HepG2 (cell line): ENCODE measurements around the gene PPP3R1. TPM values are rescaled to one million over a fixed set of nuclear protein-coding genes. Genes with fewer than 3 reads are reported as not detected.

ENCODE experiments used
- ATAC-seq: fragments of 200-7000 bp; cut with Tn5 transposase; 3 replicates; pipeline ENCODE4 v1.9.1; 2020; ENCODE audit warnings: mild to moderate bottlenecking, moderate library complexity
- BruUV-seq: library from RNA; stranded (reverse); fragments of 400-500 nt; replicated peaks from 2 replicates; lab custom pipeline; 2021; lab: Mats Ljungman, UMichigan
- CTCF ChIA-PET: fragments of 300-600 bp; formaldehyde crosslinking; extraction: SDS; loops from one replicate; lab custom pipeline; 2021; ENCODE audit warnings: low total read pairs, inconsistent platforms, low intra/inter-chr PET ratio; lab: Yijun Ruan, JAX
- POLR2A ChIA-PET: fragments of 350-600 bp; sonication (Branson Sonifier 250); formaldehyde crosslinking; loops from one replicate; lab custom pipeline; 2020; ENCODE audit warnings: antibody characterized with exemption, inconsistent platforms; lab: Yijun Ruan, JAX
- DNase-seq: peaks from one replicate; pipeline ENCODE4 v3.0.0-alpha.2; 2015; ENCODE audit warnings: low spot score
- FAIRE-seq: peaks from 3 replicates; lab custom pipeline; 2011; peaks lifted over from hg19 to GRCh38; lab: Jason Lieb, UNC
- H2AFZ ChIP-seq: one replicate; pipeline ENCODE4 v1.6.1; 2011; ENCODE audit warnings: low read length, inconsistent platforms
- H3K27ac ChIP-seq: fragments of 300-600 bp; 3 replicates; pipeline ENCODE4 v1.8.0; 2011; ENCODE audit warnings: mixed run types, mild to moderate bottlenecking, mixed read lengths, low read length, inconsistent platforms; ENCODE audit not compliant: insufficient read depth; ENCODE audit errors: extremely low read length
- H3K27me3 ChIP-seq, 2 experiments: fragments of 200-600 bp in 1 of 2; 2 replicates in 1 of 2; 3 replicates in 1 of 2; pipeline versions ENCODE4 v1.6.0 to v1.8.0; 2011; ENCODE audit warnings: low read length in 2 of 2, mild to moderate bottlenecking in 2 of 2, moderate library complexity in 2 of 2, inconsistent platforms in 1 of 2; ENCODE audit not compliant: insufficient read depth in 2 of 2, control insufficient read depth in 1 of 2
- H3K36me3 ChIP-seq, 2 experiments: fragments of 200-600 bp in 1 of 2; replicated peaks in 1 of 2; 2 replicates in 1 of 2; 3 replicates in 1 of 2; pipeline versions ENCODE4 v1.5.1 to v1.8.0; 2011; ENCODE audit warnings: low read length in 2 of 2, inconsistent platforms in 1 of 2; ENCODE audit not compliant: insufficient read depth in 2 of 2, control insufficient read depth in 1 of 2
- H3K4me1 ChIP-seq: 2 replicates; pipeline ENCODE4 v1.5.1; 2012; ENCODE audit warnings: low read length, inconsistent platforms; ENCODE audit not compliant: insufficient read depth
- H3K4me2 ChIP-seq: 2 replicates; pipeline ENCODE4 v1.6.0; 2011; ENCODE audit warnings: low read depth, low read length, inconsistent platforms
- H3K4me3 ChIP-seq, 3 experiments: fragments of 200-600 bp in 1 of 3; sonication (generic), shearing (Covaris generic) in 1 of 3; replicated peaks in 1 of 3; 2 replicates each; pipeline ENCODE4 v1.5.1; 2011 to 2016; ENCODE audit warnings: low read length in 3 of 3, inconsistent platforms in 2 of 3, low read depth in 2 of 3, mild to moderate bottlenecking in 2 of 3, control low read depth in 1 of 3, mixed read lengths in 1 of 3; ENCODE audit not compliant: insufficient read depth in 1 of 3
- H3K79me2 ChIP-seq: one replicate; pipeline ENCODE4 v1.6.1; 2011; ENCODE audit warnings: low read length, inconsistent platforms; ENCODE audit not compliant: insufficient read depth
- H3K9ac ChIP-seq: 2 replicates; pipeline ENCODE4 v1.6.0; 2011; ENCODE audit warnings: mild to moderate bottlenecking, low read depth, low read length, inconsistent platforms; ENCODE audit not compliant: insufficient read depth
- H3K9me3 ChIP-seq: 2 replicates; pipeline ENCODE4 v1.5.1; 2012; ENCODE audit warnings: mild to moderate bottlenecking, low read length
- H4K20me1 ChIP-seq: 2 replicates; pipeline ENCODE4 v1.6.0; 2011; ENCODE audit warnings: inconsistent platforms, mild to moderate bottlenecking, low read length, moderate library complexity; ENCODE audit not compliant: insufficient read depth
- ARID3A ChIP-seq: IDR thresholded peaks from 2 replicates; pipeline ENCODE4 v1.6.1; 2012; ENCODE audit warnings: low read depth, low read length, improper control_type of control experiment
- ATF7-NPFF ChIP-seq: sonication (generic); formaldehyde crosslinking; IDR thresholded peaks from 2 replicates; pipeline ENCODE4 v1.8.1; 2023; ENCODE audit warnings: mild to moderate bottlenecking, low read depth, missing genetic modification reagents, moderate library complexity
- HNRNPL ChIP-seq: fragments of 200-400 bp; formaldehyde crosslinking; IDR thresholded peaks from 2 replicates; pipeline ENCODE4 v1.6.1; 2017; ENCODE audit warnings: mild to moderate bottlenecking, low read depth, low read length
- KIAA2018 ChIP-seq: sonication (generic); formaldehyde crosslinking; IDR thresholded peaks from 2 replicates; pipeline ENCODE4 v1.5.0; 2020; ENCODE audit warnings: mild to moderate bottlenecking, missing genetic modification reagents, borderline replicate concordance
- MYC ChIP-seq: sonication (generic); formaldehyde crosslinking; IDR thresholded peaks from 2 replicates; pipeline ENCODE4 v1.9.0; 2021; ENCODE audit warnings: missing genetic modification reagents, borderline replicate concordance
- PITX1 ChIP-seq: sonication (generic); formaldehyde crosslinking; IDR thresholded peaks from 2 replicates; pipeline ENCODE4 v1.5.1; 2020; ENCODE audit warnings: mild to moderate bottlenecking, missing genetic modification reagents
- REL ChIP-seq: sonication (generic); formaldehyde crosslinking; conservative IDR thresholded peaks from 2 replicates; pipeline ENCODE4 v1.8.0; 2022; ENCODE audit warnings: mild to moderate bottlenecking, missing genetic modification reagents, moderate library complexity
- SPEN ChIP-seq: sonication (generic); formaldehyde crosslinking; IDR thresholded peaks from 2 replicates; pipeline ENCODE4 v1.5.1; 2020; ENCODE audit warnings: low read depth, mild to moderate bottlenecking, missing genetic modification reagents
- THAP7 ChIP-seq: sonication (generic); formaldehyde crosslinking; IDR thresholded peaks from 2 replicates; pipeline ENCODE4 v1.8.1; 2023; ENCODE audit warnings: mild to moderate bottlenecking, missing genetic modification reagents
- U2AF1 ChIP-seq: fragments of 200-400 bp; formaldehyde crosslinking; optimal IDR thresholded peaks from 2 replicates; pipeline ENCODE3; 2017; ENCODE audit warnings: mild to moderate bottlenecking, low read depth, low read length
- ZIK1 ChIP-seq: sonication (generic); formaldehyde crosslinking; IDR thresholded peaks from 2 replicates; pipeline ENCODE4 v1.5.0; 2020; ENCODE audit warnings: mild to moderate bottlenecking, low read depth, missing genetic modification reagents, borderline replicate concordance
- ZNF383 ChIP-seq: sonication (generic); formaldehyde crosslinking; IDR thresholded peaks from 2 replicates; pipeline ENCODE4 v1.4.0; 2020; ENCODE audit warnings: missing genetic modification reagents, mild to moderate bottlenecking, borderline replicate concordance
- ZNF780A ChIP-seq: sonication (generic); formaldehyde crosslinking; IDR thresholded peaks from 2 replicates; pipeline ENCODE4 v1.8.0; 2022; ENCODE audit warnings: mild to moderate bottlenecking, missing genetic modification reagents, moderate library complexity
- WGBS: methylation state at CpG from one replicate; pipeline ENCODE4 v1.1.6; 2017; ENCODE audit warnings: low lambda C conversion rate; 5-methylcytosine and 5-hydroxymethylcytosine counted together
- in situ Hi-C: cut with HindIII; loops from 2 replicates; pipeline ENCODE4 v1.10.0; 2017; ENCODE audit warnings: low pct_unique_long_range_greater_than_20kb; ENCODE audit not compliant: extremely low pct_ligation_motif_present
- intact Hi-C: fragments of 100-400 bp; cut with micrococcal nuclease; formaldehyde crosslinking; loops from one replicate; pipeline ENCODE4 v1.10.0; 2022; ENCODE audit not compliant: unreplicated experiment
- polyA plus RNA-seq, 8 experiments: library from polyadenylated mRNA; depleted of rRNA in 3 of 8; stranded (reverse) in 7 of 8; unstranded in 1 of 8; fragments of >200 nt; fragmentation: Illumina TruSeq in 4 of 8; extraction: Trizol in 4 of 8; gene quantifications; 2 replicates each; pipeline versions ENCODE4 v1.2.1 to v1.2.3, GENCODE V29; 2011 to 2016; ENCODE audit warnings: low read depth in 4 of 8, missing spikeins in 1 of 8, mixed read lengths in 1 of 8; ENCODE audit not compliant: insufficient read depth in 1 of 8
- total RNA-seq, 5 experiments: library from RNA; depleted of rRNA; stranded (reverse); fragments of >200 nt; fragmentation: Illumina TruSeq; extraction: Trizol; gene quantifications; 2 replicates each; pipeline ENCODE4 v1.2.3, GENCODE V29; 2016; ENCODE audit warnings: low read depth in 1 of 5

PPP3R1 gene
- total and polyA plus RNA-seq, 2 of the 13 experiments (the other 11 are each of a cell fraction or from before 2014, with no cell fraction given): 11.6 to 25.7 TPM

- Histone ChIP-seq H3K9me3 (no peaks in the 10 kb centered on the region), H3K4me1 (peaks cover 34% of the 10 kb centered on the region), H4K20me1 (peaks cover 33% of the 10 kb centered on the region), H3K27me3 (no peaks in the 10 kb centered on the region), H3K4me2 (peak overlapping the region; percentile 36), H3K79me2 (peaks cover 100% of the 10 kb centered on the region), H3K27ac (peak overlapping the region; percentile 13), H3K36me3 (no peaks in the 10 kb centered on the region; a peak in 1 of 5 replicates), H3K9ac (peak overlapping the region; percentile 25; the same call in 1 of the 2 replicates), H2AFZ (no peak overlapping the region), H3K4me3 (no peak overlapping the region)
- FAIRE-seq (peak; percentile 94), ATAC-seq (peak; percentile 99), DNase-seq (peak; percentile 68)
- ChIA-PET POLR2A (interaction anchor here (1.0 kb wide), 1 partner anchor 19 kb away, joined by 3 read pairs; no protein-coding TSS in a partner anchor), CTCF (interaction anchor here (1.1 to 1.4 kb wide), 2 partner anchors 29 to 103 kb away, joined by 3 to 6 read pairs; no protein-coding TSS in a partner anchor)
- intact Hi-C loops: loop anchor here (1.0 to 5.0 kb wide), 2 partner anchors 26 to 103 kb away; no protein-coding TSS in a partner anchor
- no TSS peak for BruUV-seq
- WGBS: 12% methylated on average over 2 of the region's 2 CpGs
- in situ Hi-C loops: no loop called here
- TF ChIP-seq ZNF383 (CRISPR knock-in tag): no peak
- no peak for TF ChIP-seq HNRNPL
- no peak for TF ChIP-seq ZNF780A
- TF ChIP-seq REL (CRISPR knock-in tag): no peak
- TF ChIP-seq THAP7: no peak
- TF ChIP-seq PITX1 (CRISPR knock-in tag): 0 out of 2 replicates have a peak, but pooled peaks have one; percentile 22
- no peak for TF ChIP-seq U2AF1
- no peak for TF ChIP-seq ARID3A
- peak; percentile 75; the same call in 1 of the 2 replicates for TF ChIP-seq MYC (CRISPR knock-in tag)
- no peak for TF ChIP-seq SPEN
- TF ChIP-seq KIAA2018 (CRISPR knock-in tag): no peak
- 0 out of 2 replicates have a peak, but pooled peaks have one; percentile 27 for TF ChIP-seq ATF7-NPFF (CRISPR knock-in tag)
- TF ChIP-seq ZIK1: no peak
These were observed 27.2 kb downstream of the PPP3R1 start for GRCh38 chr2:68225119-68225632.
